DMS79 treated with DMSO at 0.1 percent for 48 hours (cell line): Measurements from ENCODE around the gene TRPM2.

Experiments used
- DNase-seq: peaks from one replicate; lab custom pipeline; 2025; lab: John Stamatoyannopoulos, UW

Gene TRPM2

DNA sequence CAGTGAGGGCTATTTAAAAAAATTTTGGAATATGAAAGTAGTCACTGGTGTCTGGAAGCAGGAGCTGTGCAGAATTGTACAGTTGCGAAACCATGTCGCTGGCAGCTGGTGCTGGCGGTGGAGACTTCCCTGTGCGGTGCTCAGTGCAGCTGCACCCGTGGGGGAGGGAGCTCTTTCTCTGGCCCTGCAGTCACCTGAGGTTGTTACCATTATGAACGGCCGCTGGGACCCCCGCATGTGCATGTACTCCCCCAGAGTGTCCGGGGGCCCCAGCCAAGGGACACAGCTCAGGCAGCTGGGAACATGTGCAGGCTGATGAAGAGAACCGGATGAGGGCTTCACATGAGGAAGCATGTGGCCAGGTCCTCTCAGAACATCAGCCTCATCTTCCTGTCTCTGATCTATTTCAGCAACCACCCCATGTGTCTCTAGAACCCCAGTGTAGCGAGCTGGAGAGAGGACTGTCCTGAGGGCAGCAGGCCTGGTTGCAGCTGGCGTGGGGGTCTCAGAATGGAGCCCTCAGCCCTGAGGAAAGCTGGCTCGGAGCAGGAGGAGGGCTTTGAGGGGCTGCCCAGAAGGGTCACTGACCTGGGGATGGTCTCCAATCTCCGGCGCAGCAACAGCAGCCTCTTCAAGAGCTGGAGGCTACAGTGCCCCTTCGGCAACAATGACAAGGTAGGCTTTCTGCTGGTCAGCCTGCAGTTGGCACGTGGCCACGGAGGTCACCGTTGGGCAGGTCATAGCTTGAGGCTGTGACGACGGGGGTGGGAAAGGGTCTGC lies at the start of gene TRPM2:
TSS of gene TRPM2 (plus strand) at position 431 of the 780 bp plus-strand sequence. CDS start at position 511, 80 bp downstream.
- DNase-seq, result no peak

DNA sequence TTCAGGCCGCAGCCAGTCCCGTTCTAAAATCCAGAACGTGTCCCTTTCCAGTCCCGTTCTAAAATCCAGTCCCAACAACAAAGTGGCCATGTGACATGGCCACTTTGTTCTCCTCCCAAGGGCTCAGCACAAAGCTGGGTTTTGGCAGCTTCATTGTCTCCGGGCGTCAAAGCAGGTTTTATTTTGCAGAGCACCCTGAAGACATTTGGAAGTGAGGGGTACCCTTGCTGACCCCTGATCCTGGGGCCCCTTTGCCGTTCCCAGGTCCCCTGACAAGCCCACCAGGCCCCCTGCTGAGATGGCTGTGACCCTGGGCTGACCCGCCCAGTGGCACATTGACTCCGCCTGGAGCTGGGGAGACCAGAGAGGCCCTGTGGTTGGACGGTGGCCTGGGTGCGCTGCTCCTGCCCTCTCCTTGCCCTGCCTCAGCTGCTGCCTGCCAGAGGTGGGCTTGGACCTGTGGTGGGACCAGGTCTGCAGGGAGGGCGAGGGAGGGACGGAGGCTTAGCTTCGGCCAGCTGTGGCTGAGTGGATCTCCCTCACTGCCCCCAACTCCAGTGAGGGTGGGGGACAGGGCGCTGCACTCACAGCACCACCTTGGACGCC lies 49.3 kb upstream of the TRPM2 start:
- no peak for DNase-seq

DNA sequence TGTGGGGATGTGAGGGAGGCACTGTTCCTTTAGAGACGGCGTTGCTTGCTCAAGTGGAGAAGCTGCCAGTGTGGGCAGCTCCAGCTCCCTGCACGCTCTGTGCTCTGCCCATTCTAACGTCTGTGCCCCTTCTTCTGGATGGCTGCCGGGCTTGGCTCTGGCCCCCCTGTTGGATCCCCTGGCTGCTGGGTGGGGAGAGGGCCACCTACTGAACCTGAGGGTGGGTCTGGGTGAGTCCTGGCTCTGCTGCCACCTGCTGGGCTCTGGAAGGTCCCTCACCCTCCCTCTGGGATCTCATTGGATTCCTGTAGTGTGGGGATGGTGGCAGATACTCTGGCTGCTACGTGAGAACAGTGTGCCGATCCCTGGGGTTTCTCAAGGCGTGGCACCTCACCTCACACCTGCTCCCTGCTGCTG lies 48.5 kb upstream of the TRPM2 start:
- no peak for DNase-seq

GRCh38 chr21:44305691-44306090 lies 47.7 kb upstream of the TRPM2 start:
- no peak for DNase-seq

- no peak for DNase-seq
Observed at GRCh38 chr21:44306936-44307704, 46.3 kb upstream of the TRPM2 start.

DNA sequence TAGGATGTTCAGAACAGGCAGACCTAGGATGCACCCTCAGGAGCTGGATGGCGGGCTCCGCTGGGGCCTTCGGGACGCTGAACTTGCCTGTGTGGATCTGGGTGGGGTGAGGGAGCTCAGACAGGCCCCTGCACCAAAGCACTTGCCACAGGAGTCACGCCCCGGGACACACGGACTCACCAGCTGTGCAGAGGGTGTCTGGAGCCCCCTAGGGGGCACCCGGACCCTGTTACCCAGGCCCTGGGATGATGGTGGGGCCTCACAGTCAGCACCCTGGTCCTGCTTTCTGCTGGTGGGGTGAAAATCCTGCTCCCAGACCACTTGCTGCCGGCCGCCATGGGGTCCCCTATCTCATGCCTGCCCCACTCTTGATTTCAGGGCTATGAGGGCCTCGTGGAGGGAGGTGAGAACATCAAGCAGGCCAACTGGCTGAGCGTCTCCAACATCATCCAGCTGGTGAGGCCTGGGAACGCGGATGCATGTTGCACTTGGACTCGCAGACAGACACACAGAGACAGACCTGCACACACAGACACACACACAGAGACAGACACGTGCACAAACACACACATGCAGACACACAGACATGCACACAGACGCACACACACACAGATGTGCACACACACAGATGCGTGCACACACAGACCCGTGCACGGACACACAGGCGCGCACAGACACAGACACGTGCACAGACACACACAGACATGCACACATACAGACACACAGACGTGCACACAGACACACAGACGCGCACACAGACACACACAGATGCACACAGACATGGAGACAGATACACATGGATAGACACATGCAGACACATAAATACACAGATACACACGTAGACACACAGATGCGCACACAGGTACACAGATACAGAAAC lies 42.6 kb upstream of the TRPM2 start:
- DNase-seq, result no peak

GRCh38 chr21:44312089-44312488 lies 41.3 kb upstream of the TRPM2 start:
- no peak for DNase-seq

DNA sequence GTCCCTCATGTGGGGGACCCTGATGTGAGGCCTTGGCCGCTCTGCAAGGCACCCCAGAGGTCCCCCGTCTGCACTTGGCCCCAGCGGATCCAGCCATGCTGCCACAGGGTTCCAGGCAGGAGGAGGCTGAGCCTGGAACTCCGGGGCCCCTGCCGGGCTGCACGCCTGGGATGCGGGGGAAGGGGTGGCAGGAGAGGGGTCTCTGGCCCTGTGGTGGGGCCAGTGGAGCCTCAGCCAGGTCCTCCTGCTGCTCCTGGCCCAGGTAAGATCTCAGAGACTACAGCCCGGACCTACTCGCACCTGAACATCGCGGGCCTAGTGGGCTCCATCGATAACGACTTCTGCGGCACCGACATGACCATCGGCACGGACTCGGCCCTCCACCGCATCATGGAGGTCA lies 40.7 kb upstream of the TRPM2 start:
- DNase-seq, result no peak

DNA sequence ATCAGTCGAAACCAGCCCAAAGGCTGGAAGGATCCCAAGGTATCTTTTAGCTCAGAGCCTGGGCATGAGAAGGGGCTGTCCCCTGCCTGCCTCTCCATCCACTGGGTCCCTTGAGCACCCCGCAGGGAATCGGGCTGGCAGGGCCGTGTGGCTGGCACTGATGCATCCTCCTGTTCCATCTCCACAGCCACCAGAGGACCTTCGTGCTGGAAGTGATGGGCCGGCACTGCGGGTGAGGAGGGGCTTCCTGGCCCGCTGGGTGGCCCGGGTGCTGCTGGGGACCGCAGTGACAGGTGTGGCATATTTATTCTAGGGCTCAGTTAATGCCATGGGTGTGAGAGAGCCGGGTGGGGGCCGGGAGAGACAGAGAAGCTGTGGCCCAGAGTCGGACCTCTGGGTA lies 40.0 kb upstream of the TRPM2 start:
- DNase-seq, result no peak

DNA sequence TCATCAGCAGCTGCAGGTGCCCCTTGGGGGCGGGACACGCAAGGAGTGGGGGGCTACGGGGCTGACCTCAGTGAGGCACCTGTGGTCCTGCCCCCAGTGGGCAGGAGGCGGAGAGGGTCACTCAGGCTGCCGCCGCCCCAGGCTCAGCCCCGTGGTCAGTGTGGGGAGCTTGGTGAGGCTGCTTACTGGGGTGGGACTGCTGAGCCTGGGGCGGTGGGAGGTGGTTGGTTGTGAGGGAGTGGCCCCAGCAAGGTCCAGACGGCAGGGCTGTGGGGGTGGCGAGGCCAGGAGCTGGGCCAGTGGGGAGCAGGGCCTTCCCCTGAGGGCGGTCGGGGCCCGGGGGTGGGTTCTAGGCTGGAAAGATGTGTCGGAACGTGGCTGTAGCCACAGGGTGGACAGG lies 39.3 kb upstream of the TRPM2 start:
- DNase-seq, result no peak

- DNase-seq, result no peak
Observed at GRCh38 chr21:44314561-44314960, 38.9 kb upstream of the TRPM2 start.

- no peak for DNase-seq
Observed at GRCh38 chr21:44315691-44316203, 37.7 kb upstream of the TRPM2 start.

DNA sequence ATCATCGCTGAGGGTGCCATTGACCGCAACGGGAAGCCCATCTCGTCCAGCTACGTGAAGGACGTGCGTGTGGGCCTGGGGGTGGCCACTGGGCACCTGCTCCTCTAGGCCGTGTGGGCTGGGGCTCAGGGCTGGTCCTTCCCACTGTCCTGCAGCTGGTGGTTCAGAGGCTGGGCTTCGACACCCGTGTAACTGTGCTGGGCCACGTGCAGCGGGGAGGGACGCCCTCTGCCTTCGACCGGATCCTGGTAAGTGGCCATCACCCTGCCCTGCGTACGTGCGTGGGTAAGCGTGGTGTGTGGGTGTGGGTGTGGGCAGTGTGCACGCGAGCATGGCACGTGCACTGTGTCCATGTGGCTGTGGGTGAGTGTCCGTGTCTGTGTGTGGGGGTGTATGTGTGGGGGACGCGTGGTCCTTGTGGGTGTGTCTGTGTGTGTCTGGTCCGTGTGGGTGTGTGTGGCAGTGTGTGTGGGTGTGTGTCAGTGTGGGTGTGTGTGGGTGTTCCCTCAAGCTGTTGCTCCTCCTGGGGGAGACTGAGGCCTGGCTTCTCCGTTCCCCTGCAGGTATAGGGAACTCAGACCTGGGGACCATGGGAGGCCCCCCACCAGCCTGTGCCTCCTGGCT lies 37.0 kb upstream of the TRPM2 start:
- no peak for DNase-seq

DNA sequence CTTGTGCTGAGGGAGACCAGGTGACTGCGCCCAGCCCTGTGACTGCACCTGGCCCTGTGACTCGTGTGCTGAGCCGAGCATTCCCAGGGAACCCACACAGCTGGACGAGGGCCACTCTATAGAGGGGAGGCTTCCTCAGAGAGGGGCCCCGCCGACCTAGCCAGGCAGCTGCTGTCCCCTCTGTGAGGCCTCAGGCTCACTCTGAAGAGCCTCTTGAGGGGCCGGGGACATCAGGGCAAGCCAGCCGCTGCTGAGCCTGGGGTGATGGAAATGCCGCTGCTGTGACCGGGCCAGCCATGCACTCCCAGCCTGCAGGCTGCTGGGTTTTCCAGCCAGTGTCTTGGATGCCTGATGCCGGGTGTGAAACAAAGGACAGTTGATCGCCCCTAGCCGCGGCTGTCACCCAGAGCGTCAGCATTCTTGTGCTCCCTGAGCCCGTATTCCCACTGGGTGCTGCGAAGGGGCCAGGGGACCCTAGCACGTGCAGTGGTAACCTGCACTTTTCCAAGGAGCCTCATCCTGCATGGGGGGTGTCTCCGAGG lies 36.1 kb upstream of the TRPM2 start:
- no peak for DNase-seq

DNA sequence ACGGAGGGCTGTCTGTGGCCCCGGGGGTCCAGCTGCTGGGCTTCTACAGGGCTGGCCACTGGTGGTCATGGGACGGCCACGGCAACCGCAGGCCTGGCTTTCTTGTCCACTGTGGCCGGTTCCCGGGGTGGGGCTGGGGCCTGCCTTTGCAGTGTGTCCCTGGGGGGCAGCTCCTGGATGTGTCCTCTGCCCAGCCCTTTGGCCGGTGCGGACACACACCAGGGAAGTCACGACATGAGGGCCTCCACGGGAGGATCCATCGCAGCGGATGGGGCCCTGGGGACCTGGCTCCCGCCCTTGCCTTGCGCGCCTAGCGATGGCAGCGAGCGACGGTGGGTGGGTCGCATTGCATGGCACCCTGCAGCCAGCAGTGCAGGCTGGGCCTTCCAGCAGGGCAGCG lies 35.5 kb upstream of the TRPM2 start:
- no peak for DNase-seq

- DNase-seq, result no peak
Observed at GRCh38 chr21:44318489-44319285, 34.7 kb upstream of the TRPM2 start.

GRCh38 chr21:44319407-44320065 lies 33.9 kb upstream of the TRPM2 start:
- no peak for DNase-seq

DNA sequence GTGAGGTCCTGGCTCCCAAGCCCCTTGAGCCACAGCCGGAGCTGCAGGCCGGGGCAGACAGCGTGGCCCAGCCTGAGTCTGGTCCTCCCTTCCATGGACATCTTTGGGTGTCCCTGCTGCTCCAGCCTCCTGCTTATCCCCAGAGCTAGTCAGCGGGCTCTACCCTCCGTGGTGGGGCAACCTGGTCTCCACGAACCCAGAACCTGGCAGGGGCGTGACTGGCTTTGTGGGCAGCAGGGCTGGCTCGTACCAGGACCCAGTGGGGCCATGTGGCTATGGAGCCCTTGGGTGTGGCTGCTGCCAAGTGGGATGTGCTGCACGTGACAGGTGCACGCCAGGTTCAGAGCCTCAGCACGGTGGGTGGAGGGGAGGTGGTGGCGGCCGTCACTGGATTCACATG lies 32.6 kb upstream of the TRPM2 start:
- no peak for DNase-seq

GRCh38 chr21:44321846-44322450 lies 31.5 kb upstream of the TRPM2 start:
- no peak for DNase-seq
